Upper lobe of right lung (tissue), 1 donor: Measurements from ENCODE around the gene MYBL2. TPM values are rescaled to one million over a fixed set of nuclear protein-coding genes. Genes with fewer than 3 reads are reported as not detected.

Experiments
- ATAC-seq: fragments of 200-7000 bp; cut with Tn5 transposase; one replicate; pipeline ENCODE4 v1.9.1; 2020; ENCODE audit warnings: mild to moderate bottlenecking, moderate library complexity
- DNase-seq: peaks from one replicate; pipeline ENCODE4 v3.0.0-alpha.2; 2020
- H3K27ac ChIP-seq: fragments of 200-600 bp; one replicate; pipeline ENCODE4 v1.8.0; 2022
- H3K27me3 ChIP-seq: fragments of 200-600 bp; one replicate; pipeline ENCODE4 v1.8.0; 2022; ENCODE audit warnings: mild to moderate bottlenecking
- H3K36me3 ChIP-seq: fragments of 200-600 bp; one replicate; pipeline ENCODE4 v1.8.0; 2022
- H3K4me1 ChIP-seq: fragments of 200-600 bp; one replicate; pipeline ENCODE4 v1.8.0; 2022
- H3K4me3 ChIP-seq: fragments of 200-600 bp; one replicate; pipeline ENCODE4 v1.8.0; 2022; ENCODE audit warnings: mild to moderate bottlenecking
- H3K9me3 ChIP-seq: fragments of 200-600 bp; one replicate; pipeline ENCODE4 v1.8.0; 2022
- intact Hi-C: fragments of 100-400 bp; cut with DNase I; formaldehyde crosslinking; loops from one replicate; pipeline ENCODE4 v1.11.0; 2022
- total RNA-seq: library from RNA; stranded (reverse); fragmentation: NEBNext Ultra II Directional; extraction: Animal tissue kit (Norgen Biotek cat#: 25700); gene quantifications from one replicate; pipeline ENCODE4 v1.2.1, GENCODE V29; 2021
- TF ChIP-seq, protein P1 (sequence below): fragments of 200-600 bp; IDR thresholded peaks from one replicate; pipeline ENCODE4 v1.8.0; 2022; ENCODE audit warnings: antibody characterized with exemption
- donor health status: DM: no; HTN: yes; CAD: no; lungs with severe emphysema.

MYBL2 gene
- total RNA-seq, 1 donor from 2014 or later = 1.0 TPM

DNA sequence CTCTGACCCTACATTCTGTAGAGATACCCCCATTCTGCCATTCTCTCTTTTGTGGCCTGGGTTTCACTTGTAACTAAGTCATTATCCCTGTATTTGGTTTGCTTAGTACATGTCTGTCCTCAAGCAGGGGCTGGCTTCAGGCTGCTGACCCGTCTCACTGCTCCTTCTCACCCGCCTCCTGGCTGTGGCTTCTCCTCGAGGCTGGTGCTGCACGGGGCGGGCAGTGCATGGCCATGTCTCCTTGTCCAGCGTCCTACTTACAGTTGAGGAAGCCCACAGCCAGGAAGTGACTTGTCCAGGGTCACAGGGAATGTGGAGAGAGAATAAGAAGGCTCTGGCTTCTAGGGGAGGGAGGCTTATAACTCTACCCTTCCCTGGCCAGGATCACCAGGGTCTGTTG lies 48.6 kb downstream of the MYBL2 start:
- Histone ChIP-seq H3K36me3 (no peaks in the 10 kb centered on the region), H3K27me3 (no peaks in the 10 kb centered on the region), H3K4me3 (no peak overlapping the region), H3K4me1 (no peaks in the 10 kb centered on the region), H3K27ac (no peak overlapping the region), H3K9me3 (no peaks in the 10 kb centered on the region)
- ATAC-seq (no peak), DNase-seq (no peak)
- TF ChIP-seq, protein P1, sequence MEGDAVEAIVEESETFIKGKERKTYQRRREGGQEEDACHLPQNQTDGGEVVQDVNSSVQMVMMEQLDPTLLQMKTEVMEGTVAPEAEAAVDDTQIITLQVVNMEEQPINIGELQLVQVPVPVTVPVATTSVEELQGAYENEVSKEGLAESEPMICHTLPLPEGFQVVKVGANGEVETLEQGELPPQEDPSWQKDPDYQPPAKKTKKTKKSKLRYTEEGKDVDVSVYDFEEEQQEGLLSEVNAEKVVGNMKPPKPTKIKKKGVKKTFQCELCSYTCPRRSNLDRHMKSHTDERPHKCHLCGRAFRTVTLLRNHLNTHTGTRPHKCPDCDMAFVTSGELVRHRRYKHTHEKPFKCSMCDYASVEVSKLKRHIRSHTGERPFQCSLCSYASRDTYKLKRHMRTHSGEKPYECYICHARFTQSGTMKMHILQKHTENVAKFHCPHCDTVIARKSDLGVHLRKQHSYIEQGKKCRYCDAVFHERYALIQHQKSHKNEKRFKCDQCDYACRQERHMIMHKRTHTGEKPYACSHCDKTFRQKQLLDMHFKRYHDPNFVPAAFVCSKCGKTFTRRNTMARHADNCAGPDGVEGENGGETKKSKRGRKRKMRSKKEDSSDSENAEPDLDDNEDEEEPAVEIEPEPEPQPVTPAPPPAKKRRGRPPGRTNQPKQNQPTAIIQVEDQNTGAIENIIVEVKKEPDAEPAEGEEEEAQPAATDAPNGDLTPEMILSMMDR = no peak
- intact Hi-C loops = no loop called here

DNA sequence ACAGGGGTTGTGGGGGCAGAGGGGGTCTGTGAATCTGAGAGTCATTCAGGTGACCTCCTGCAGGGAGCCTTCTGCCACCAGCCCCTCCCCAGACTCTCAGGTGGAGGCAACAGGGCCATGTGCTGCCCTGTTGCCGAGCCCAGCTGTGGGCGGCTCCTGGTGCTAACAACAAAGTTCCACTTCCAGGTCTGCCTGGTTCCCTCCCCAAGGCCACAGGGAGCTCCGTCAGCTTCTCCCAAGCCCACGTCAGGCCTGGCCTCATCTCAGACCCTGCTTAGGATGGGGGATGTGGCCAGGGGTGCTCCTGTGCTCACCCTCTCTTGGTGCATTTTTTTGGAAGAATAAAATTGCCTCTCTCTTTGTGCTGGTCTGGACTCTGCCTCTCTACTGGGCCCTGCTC lies 49.2 kb downstream of the MYBL2 start:
- no peak overlapping the region for H3K4me3 ChIP-seq
- DNase-seq (no peak), ATAC-seq (no peak)
- no peaks in the 10 kb centered on the region for H3K27me3 ChIP-seq
- TF ChIP-seq, protein P1 = no peak
- no peaks in the 10 kb centered on the region for H3K36me3 ChIP-seq
- H3K9me3 ChIP-seq = no peaks in the 10 kb centered on the region
- intact Hi-C loops = no loop called here
- no peak overlapping the region for H3K27ac ChIP-seq
- no peaks in the 10 kb centered on the region for H3K4me1 ChIP-seq

DNA sequence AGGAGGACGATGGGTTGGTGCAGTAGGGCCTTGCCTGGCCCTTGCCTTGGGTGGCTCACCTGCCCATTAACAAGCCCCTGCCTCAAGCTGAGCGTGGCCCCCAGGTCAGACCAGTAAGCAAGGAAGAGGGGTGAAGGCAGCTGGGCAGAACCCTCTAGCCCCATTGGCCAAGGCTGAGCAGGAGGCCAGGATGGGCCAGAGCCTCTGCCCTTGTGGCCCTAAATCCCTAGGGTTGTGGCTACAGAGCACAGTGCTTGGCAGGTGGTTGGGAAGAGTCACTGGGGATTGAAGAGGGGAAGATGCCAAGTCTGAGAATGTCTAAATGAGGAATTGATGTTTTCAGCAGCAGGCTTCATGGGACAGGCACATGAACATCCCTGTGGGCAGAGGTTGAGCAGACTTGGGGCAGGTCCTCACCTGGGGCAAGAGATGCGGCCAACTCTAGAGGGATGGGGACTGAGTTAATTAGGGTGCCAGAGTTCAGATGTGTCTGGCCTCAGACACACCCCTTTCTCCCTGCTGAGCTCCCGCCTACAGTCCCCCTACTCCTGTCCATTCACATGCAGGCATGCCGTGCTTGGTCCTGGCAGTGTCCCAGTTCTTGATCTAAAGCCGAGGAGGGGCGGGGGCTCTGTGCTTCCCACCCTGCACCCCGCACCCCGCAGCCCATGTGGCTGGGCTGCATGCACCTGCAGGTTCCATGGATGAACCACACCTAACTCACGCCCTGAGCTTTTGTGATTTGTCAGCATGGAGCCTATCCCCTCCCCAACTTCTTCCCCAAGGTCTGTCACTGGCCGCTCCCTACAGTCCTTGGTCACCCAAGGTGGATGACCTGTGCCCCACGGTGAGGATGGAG lies 50.1 kb downstream of the MYBL2 start:
- intact Hi-C loops = no loop called here
- TF ChIP-seq, protein P1 = no peak
- Histone ChIP-seq H3K27me3 (no peaks in the 10 kb centered on the region), H3K4me3 (no peak overlapping the region), H3K36me3 (no peaks in the 10 kb centered on the region), H3K9me3 (no peaks in the 10 kb centered on the region), H3K4me1 (no peaks in the 10 kb centered on the region), H3K27ac (no peak overlapping the region)
- ATAC-seq (no peak), DNase-seq (no peak)

DNA sequence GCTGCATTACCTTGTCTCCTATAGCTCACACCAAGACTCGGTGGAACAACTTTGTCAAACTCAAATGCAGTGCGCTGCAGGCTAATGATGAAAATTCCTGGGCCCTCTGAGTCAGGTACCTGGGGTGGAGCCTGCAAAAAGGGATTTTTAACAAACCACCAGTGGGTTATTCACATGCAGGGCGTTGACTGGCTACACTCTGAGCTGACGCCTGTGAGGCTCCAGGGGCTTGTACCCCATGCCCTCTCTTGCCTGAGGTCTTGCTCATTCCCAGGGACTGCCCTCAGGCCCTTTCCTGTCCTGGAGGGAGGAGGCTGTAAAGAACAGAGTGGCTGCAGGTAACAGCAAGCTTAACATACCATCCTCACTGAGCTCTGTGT lies 50.7 kb downstream of the MYBL2 start:
- Histone ChIP-seq H3K4me3 (no peak overlapping the region), H3K9me3 (no peaks in the 10 kb centered on the region), H3K27ac (no peak overlapping the region), H3K4me1 (no peaks in the 10 kb centered on the region), H3K36me3 (no peaks in the 10 kb centered on the region), H3K27me3 (no peaks in the 10 kb centered on the region)
- no peak for DNase-seq
- ATAC-seq = no peak
- intact Hi-C loops = no loop called here
- TF ChIP-seq, protein P1 = no peak

DNA sequence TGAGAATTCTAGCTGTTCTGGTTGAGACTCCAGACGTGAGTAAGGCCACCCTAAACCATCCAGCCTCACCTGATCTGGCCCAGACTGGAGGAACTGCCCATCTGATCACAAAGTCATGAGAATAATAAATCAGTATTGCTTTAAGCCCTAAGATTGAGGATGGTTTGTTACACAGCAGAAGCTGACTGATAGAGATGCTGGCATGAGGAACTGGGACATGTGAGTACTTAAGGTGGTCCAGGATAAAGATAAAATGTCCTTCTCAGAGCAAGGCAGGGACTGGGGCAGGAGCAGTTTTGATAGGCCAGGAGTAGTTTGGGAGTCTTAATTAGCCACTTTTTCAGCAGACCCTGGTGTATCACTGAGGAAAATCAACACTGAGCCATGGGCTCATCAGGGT lies 53.1 kb downstream of the MYBL2 start:
- no peaks in the 10 kb centered on the region for H3K4me1 ChIP-seq
- no peaks in the 10 kb centered on the region for H3K36me3 ChIP-seq
- TF ChIP-seq, protein P1 = no peak
- DNase-seq (no peak), ATAC-seq (no peak)
- intact Hi-C loops = no loop called here
- H3K27me3 ChIP-seq = no peaks in the 10 kb centered on the region
- H3K4me3 ChIP-seq = no peak overlapping the region
- no peak overlapping the region for H3K27ac ChIP-seq
- H3K9me3 ChIP-seq = no peaks in the 10 kb centered on the region

DNA sequence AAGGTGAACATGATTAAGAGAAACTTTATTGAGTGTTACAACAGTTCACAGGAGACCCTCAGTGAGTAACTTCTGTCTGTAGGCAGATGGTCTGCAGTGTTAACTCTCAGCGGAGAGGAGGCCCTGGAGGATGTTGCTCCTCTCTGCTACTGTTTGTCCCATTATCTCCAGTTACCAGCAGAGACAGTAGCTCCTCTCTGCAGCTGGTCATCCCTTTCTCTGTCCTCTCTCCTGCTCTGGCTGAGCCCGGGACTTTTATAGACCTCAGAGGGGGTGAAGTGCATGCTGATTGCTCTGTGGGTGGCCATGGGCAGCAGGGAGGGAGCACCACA lies 54.1 kb downstream of the MYBL2 start:
- Histone ChIP-seq H3K4me1 (no peaks in the 10 kb centered on the region), H3K27me3 (no peaks in the 10 kb centered on the region), H3K9me3 (no peaks in the 10 kb centered on the region), H3K36me3 (no peaks in the 10 kb centered on the region), H3K27ac (no peak overlapping the region), H3K4me3 (no peak overlapping the region)
- intact Hi-C loops = no loop called here
- ATAC-seq = no peak
- no peak for DNase-seq
- TF ChIP-seq, protein P1 = no peak
